ENCODE results near the gene CLCN7. TPM values are rescaled to one million over a fixed set of nuclear protein-coding genes. Genes with fewer than 3 reads are reported as not detected.

CLCN7 gene
- total RNA-seq, 2 experiments from 2014 or later, result 31.1 to 62.4 TPM

DNA sequence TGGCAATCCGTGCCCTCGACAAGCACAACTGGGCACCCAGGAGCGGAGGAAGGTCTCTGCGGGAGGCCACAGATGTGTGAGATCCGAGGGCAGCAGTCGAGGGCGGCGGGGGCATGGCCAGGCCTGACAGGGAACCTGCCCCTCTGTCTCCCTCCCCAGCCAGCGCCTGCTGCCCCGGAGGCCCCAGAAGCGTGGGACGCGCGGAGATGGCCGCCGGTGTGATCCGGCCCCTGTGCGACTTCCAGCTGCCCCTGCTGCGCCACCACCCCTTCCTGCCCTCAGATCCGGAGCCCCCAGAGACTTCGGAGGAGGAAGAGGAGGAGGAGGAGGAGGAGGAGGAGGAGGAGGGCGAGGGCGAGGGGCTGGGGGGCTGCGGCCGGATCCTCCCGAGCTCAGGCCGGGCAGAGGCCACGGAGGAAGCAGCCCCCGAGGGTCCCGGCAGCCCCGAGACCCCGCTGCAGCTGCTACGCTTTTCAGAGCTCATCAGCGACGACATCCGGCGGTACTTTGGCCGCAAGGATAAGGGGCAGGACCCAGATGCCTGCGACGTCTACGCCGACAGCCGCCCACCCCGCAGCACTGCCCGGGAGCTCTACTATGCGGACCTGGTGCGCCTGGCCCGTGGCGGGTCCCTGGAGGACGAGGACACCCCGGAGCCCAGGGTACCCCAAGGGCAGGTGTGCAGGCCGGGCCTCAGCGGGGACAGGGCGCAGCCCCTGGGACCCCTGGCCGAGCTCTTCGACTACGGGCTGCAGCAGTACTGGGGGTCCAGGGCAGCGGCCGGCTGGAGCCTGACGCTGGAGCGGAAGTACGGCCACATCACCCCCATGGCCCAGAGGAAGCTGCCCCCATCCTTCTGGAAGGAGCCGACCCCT lies 42.2 kb downstream of the CLCN7 start:
- TF ChIP-seq EZH2phosphoT487 (IDR thresholded peaks at IDR 0.05; ENCODE audit: borderline replicate concordance, low read depth, low read length), result no peak
- TF ChIP-seq, protein P1, sequence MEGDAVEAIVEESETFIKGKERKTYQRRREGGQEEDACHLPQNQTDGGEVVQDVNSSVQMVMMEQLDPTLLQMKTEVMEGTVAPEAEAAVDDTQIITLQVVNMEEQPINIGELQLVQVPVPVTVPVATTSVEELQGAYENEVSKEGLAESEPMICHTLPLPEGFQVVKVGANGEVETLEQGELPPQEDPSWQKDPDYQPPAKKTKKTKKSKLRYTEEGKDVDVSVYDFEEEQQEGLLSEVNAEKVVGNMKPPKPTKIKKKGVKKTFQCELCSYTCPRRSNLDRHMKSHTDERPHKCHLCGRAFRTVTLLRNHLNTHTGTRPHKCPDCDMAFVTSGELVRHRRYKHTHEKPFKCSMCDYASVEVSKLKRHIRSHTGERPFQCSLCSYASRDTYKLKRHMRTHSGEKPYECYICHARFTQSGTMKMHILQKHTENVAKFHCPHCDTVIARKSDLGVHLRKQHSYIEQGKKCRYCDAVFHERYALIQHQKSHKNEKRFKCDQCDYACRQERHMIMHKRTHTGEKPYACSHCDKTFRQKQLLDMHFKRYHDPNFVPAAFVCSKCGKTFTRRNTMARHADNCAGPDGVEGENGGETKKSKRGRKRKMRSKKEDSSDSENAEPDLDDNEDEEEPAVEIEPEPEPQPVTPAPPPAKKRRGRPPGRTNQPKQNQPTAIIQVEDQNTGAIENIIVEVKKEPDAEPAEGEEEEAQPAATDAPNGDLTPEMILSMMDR (conservative IDR thresholded peaks at IDR 0.05; ENCODE audit: low read length), result no peak
- CTCF ChIA-PET (ENCODE audit: unreplicated experiment), result no interaction called here
- DNase-seq (ENCODE audit: low spot score), result no peak
- Histone ChIP-seq H3K9me2 (ENCODE audit: insufficient read depth, low read length) (no peaks in the 10 kb centered on the region), H3K36me3 (ENCODE audit: insufficient read depth, low read length) (no peaks in the 10 kb centered on the region), H2AFZ (ENCODE audit: low read length) (no peak overlapping the region), H3K4me1 (ENCODE audit: insufficient read depth, low read length, poor library complexity, severe bottlenecking) (peaks cover 4% of the 10 kb centered on the region), H4K20me1 (ENCODE audit: insufficient read depth, low read length) (no peaks in the 10 kb centered on the region), H3K9me3 (ENCODE audit: low read length) (no peaks in the 10 kb centered on the region), H3K4me3 (ENCODE audit: low read depth, low read length, poor library complexity, severe bottlenecking) (no peak overlapping the region), H3K79me2 (ENCODE audit: insufficient read depth, low read depth, low read length) (no peaks in the 10 kb centered on the region), H3K4me2 (ENCODE audit: low read length) (no peak overlapping the region), H3K27ac (ENCODE audit: low read depth, low read length, poor library complexity, severe bottlenecking) (no peak overlapping the region)
- no TSS peak for BruUV-seq (replicated peaks)
- POLR2A ChIA-PET, result no interaction called here
- intact Hi-C loops (cut with micrococcal nuclease; ENCODE audit: unreplicated experiment), result no loop called here

DNA sequence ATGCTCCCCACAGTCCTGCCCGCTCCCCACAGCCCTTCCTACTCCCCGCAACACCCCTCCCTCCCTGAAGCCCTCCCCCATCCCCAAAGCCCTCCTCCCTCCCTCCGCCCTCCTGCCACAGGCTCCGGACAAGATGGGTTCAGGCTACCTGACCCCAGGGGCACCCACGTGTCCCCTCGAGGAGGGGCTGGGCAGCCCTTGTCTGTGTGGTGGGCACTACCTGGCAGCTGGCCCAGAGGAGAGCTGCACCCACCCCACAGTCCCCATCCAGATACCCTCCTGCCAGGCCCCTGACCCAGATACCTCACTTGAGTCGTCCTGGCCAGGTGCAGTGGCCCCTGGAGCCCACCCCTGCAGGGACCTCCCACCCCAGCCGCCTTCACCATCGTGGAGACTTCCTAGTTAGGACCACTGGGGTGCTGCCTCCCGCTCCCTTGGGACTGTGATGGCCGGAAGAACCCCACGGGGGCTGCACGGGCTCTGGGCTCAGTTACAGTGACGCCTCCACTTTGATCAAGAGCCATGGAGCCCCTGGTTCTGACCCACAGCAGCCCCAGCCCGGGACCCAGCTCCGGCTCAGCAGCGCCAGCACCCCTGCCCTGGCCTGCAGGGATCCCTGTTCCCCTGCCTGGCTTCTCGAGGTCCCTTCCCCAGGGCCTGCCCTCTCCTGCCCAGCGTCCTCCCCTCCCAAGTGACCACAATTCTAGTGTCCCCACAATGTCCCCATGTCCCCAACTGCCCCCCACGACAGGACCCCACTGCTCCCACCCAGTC lies 43.1 kb downstream of the CLCN7 start:
- H2AFZ ChIP-seq (ENCODE audit: low read length), result no peak overlapping the region
- no peak overlapping the region for H3K27ac ChIP-seq (ENCODE audit: low read depth, low read length, poor library complexity, severe bottlenecking)
- H3K9me2 ChIP-seq (ENCODE audit: insufficient read depth, low read length), result no peaks in the 10 kb centered on the region
- no TSS peak for BruUV-seq (replicated peaks)
- intact Hi-C loops (cut with micrococcal nuclease; ENCODE audit: unreplicated experiment), result no loop called here
- H4K20me1 ChIP-seq (ENCODE audit: insufficient read depth, low read length), result no peaks in the 10 kb centered on the region
- no peak for TF ChIP-seq EZH2phosphoT487 (IDR thresholded peaks at IDR 0.05; ENCODE audit: borderline replicate concordance, low read depth, low read length)
- TF ChIP-seq, protein P1 (conservative IDR thresholded peaks at IDR 0.05; ENCODE audit: low read length), result no peak
- H3K4me3 ChIP-seq (ENCODE audit: low read depth, low read length, poor library complexity, severe bottlenecking), result no peak overlapping the region
- no peak overlapping the region for H3K4me2 ChIP-seq (ENCODE audit: low read length)
- H3K36me3 ChIP-seq (ENCODE audit: insufficient read depth, low read length), result no peaks in the 10 kb centered on the region
- H3K9me3 ChIP-seq (ENCODE audit: low read length), result no peaks in the 10 kb centered on the region
- H3K79me2 ChIP-seq (ENCODE audit: insufficient read depth, low read depth, low read length), result no peaks in the 10 kb centered on the region
- CTCF ChIA-PET (ENCODE audit: unreplicated experiment), result no interaction called here
- H3K4me1 ChIP-seq (ENCODE audit: insufficient read depth, low read length, poor library complexity, severe bottlenecking), result peaks cover 4% of the 10 kb centered on the region
- no peak for DNase-seq (ENCODE audit: low spot score)
- POLR2A ChIA-PET, result no interaction called here
